Neural cell (in vitro differentiated cells): ENCODE measurements around the gene IQCK. TPM values are rescaled to one million over a fixed set of nuclear protein-coding genes. Genes with fewer than 3 reads are reported as not detected.

Experiments used
- H2AFZ ChIP-seq: fragments of 200-600, 300-800 bp; sonication (generic), shearing (Covaris generic); 2 replicates; pipeline ENCODE4 v1.6.0; 2014; ENCODE audit warnings: low read depth, mild to moderate bottlenecking, antibody characterized with exemption, low read length, moderate library complexity
- H3F3A ChIP-seq: fragments of 200-600 bp; shearing (Covaris generic); 2 replicates; pipeline ENCODE4 v1.6.1; 2016; ENCODE audit warnings: mild to moderate bottlenecking, moderate library complexity, mixed read lengths, antibody characterized with exemption, low read length; ENCODE audit not compliant: insufficient read depth, poor library complexity, severe bottlenecking
- H3K27ac ChIP-seq: fragments of 200-600, 300-800 bp; sonication (generic), shearing (Covaris generic); 2 replicates; pipeline ENCODE4 v1.5.1; 2014; ENCODE audit warnings: mild to moderate bottlenecking, low read length, moderate library complexity
- H3K27me3 ChIP-seq: fragments of 300-800, 200-600 bp; sonication (generic), shearing (Covaris generic); 2 replicates; pipeline ENCODE4 v1.6.0; 2014; ENCODE audit warnings: mild to moderate bottlenecking, low read depth, low read length, moderate library complexity; ENCODE audit not compliant: insufficient read depth
- H3K36me3 ChIP-seq: fragments of 300-800, 200-600 bp; sonication (generic), shearing (Covaris generic); 2 replicates; pipeline ENCODE4 v1.5.1; 2014; ENCODE audit warnings: mild to moderate bottlenecking, antibody characterized with exemption, low read length, moderate library complexity; ENCODE audit not compliant: insufficient read depth
- H3K4me2 ChIP-seq: fragments of 300-800, 200-600 bp; sonication (generic), shearing (Covaris generic); 2 replicates; pipeline ENCODE4 v1.6.0; 2014; ENCODE audit warnings: mild to moderate bottlenecking, low read length
- H3K4me3 ChIP-seq: fragments of 300-800, 200-600 bp; sonication (generic), shearing (Covaris generic); 2 replicates; pipeline ENCODE4 v1.5.1; 2014; ENCODE audit warnings: mild to moderate bottlenecking, low read length, moderate library complexity
- H3K79me2 ChIP-seq: fragments of 200-600 bp; shearing (Covaris generic); replicated peaks from 2 replicates; pipeline ENCODE4 v1.6.0; 2014; ENCODE audit warnings: mild to moderate bottlenecking, low read length, moderate library complexity; ENCODE audit not compliant: insufficient read depth
- H3K9ac ChIP-seq: fragments of 300-800, 200-600 bp; sonication (generic), shearing (Covaris generic); 2 replicates; pipeline ENCODE4 v1.6.1; 2016; ENCODE audit warnings: mild to moderate bottlenecking, low read length, mixed read lengths
- H3K9me2 ChIP-seq: fragments of 200-600 bp; shearing (Covaris generic); 2 replicates; pipeline ENCODE4 v1.6.1; 2016; ENCODE audit warnings: mild to moderate bottlenecking, low read length, mixed read lengths; ENCODE audit not compliant: insufficient read depth
- H3K9me3 ChIP-seq: fragments of 200-600, 300-800 bp; sonication (generic), shearing (Covaris generic); 2 replicates; pipeline ENCODE4 v1.6.1; 2016; ENCODE audit warnings: mild to moderate bottlenecking, mixed run types, low read length, moderate library complexity, mixed read lengths
- H4K20me1 ChIP-seq: fragments of 200-600 bp; shearing (Covaris generic); 2 replicates; pipeline ENCODE4 v1.6.1; 2016; ENCODE audit warnings: mild to moderate bottlenecking, mixed run types; ENCODE audit not compliant: insufficient read depth
- EP300 ChIP-seq: fragments of 450-650 bp; conservative IDR thresholded peaks from 2 replicates; pipeline ENCODE4 v1.6.1; 2014; ENCODE audit warnings: antibody characterized with exemption, mild to moderate bottlenecking, moderate library complexity; ENCODE audit not compliant: poor library complexity, severe bottlenecking
- EZH2 ChIP-seq: fragments of 200-600, 300-800 bp; shearing (Covaris generic), sonication (generic); IDR thresholded peaks from 2 replicates; pipeline ENCODE4 v1.6.1; 2014; ENCODE audit warnings: antibody characterized with exemption, low read length, borderline replicate concordance, mild to moderate bottlenecking; ENCODE audit not compliant: insufficient read depth, poor library complexity, severe bottlenecking
- MXI1 ChIP-seq: fragments of 450-650 bp; conservative IDR thresholded peaks from 2 replicates; pipeline ENCODE4 v1.6.1; 2014; ENCODE audit warnings: antibody characterized with exemption, mild to moderate bottlenecking; ENCODE audit not compliant: poor library complexity, severe bottlenecking
- POLR2AphosphoS5 ChIP-seq: IDR thresholded peaks from 2 replicates; pipeline ENCODE4 v1.6.1; 2012
- RAD21 ChIP-seq: fragments of 450-650 bp; conservative IDR thresholded peaks from 2 replicates; pipeline ENCODE4 v1.6.1; 2014; ENCODE audit warnings: antibody characterized with exemption, mild to moderate bottlenecking, moderate library complexity
- SMC3 ChIP-seq: fragments of 450-650 bp; conservative IDR thresholded peaks from 2 replicates; pipeline ENCODE4 v1.6.1; 2014; ENCODE audit warnings: antibody characterized with exemption, mild to moderate bottlenecking, moderate library complexity; ENCODE audit not compliant: poor library complexity
- TAF1 ChIP-seq: IDR thresholded peaks from 2 replicates; pipeline ENCODE4 v1.6.1; 2012; ENCODE audit warnings: low read depth
- polyA plus RNA-seq: library from polyadenylated mRNA; depleted of rRNA; stranded (reverse); fragments of >200 nt; gene quantifications from 2 replicates; pipeline ENCODE4 v1.2.3, GENCODE V29; 2014
- TF ChIP-seq, protein P1 (sequence below): IDR thresholded peaks from 2 replicates; pipeline ENCODE4 v1.6.1; 2012; ENCODE audit warnings: borderline replicate concordance
- TF ChIP-seq, protein P2 (sequence below): fragments of 450-650 bp; IDR thresholded peaks from 2 replicates; pipeline ENCODE4 v1.5.1; 2014; ENCODE audit warnings: antibody characterized with exemption, mild to moderate bottlenecking, moderate library complexity; ENCODE audit not compliant: poor library complexity, severe bottlenecking

The IQCK gene
- polyA plus RNA-seq, 1 donor from 2014 or later: 10.2 TPM

DNA sequence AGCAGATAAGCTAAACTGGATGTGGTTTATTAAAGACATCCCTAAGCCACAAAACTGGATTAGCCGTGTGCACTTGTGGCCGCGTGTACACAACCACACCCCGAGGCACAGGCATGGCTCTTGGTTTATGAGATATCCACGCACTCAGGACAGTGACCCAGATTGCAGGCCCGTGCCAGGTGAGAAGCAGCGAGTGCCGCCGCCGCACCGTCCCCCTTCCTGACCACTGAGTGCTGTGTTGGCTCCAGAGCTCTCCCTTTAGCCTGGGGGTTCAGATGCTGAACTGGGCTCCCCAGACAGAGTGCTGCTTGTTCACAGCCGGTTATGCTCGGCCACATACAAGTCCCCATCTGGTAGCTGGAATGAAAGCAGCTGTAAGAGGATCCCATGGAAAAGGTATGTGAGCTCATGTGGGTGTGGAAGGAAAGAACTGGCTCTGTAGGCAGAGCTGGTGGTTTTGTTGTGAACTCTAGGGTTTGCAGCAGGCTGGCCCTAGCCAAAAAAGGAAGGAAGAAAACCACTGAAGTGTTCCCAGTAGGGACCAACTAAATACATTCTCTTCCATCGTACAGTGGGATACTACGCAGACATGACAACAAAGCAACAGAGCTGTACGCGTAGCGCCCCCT, 29.6 kb upstream of the IQCK start:
- Histone ChIP-seq H3K4me3 (no peak overlapping the region), H3K27me3 (no peaks in the 10 kb centered on the region), H3K9me2 (no peaks in the 10 kb centered on the region), H3K27ac (no peak overlapping the region), H2AFZ (no peak overlapping the region), H3F3A (no peaks in the 10 kb centered on the region), H3K9me3 (no peaks in the 10 kb centered on the region), H3K36me3 (peaks cover 15% of the 10 kb centered on the region), H3K9ac (no peak overlapping the region), H3K79me2 (no peaks in the 10 kb centered on the region), H4K20me1 (no peaks in the 10 kb centered on the region), H3K4me2 (no peak overlapping the region)
- TF ChIP-seq POLR2AphosphoS5: no peak
- TF ChIP-seq, protein P1, sequence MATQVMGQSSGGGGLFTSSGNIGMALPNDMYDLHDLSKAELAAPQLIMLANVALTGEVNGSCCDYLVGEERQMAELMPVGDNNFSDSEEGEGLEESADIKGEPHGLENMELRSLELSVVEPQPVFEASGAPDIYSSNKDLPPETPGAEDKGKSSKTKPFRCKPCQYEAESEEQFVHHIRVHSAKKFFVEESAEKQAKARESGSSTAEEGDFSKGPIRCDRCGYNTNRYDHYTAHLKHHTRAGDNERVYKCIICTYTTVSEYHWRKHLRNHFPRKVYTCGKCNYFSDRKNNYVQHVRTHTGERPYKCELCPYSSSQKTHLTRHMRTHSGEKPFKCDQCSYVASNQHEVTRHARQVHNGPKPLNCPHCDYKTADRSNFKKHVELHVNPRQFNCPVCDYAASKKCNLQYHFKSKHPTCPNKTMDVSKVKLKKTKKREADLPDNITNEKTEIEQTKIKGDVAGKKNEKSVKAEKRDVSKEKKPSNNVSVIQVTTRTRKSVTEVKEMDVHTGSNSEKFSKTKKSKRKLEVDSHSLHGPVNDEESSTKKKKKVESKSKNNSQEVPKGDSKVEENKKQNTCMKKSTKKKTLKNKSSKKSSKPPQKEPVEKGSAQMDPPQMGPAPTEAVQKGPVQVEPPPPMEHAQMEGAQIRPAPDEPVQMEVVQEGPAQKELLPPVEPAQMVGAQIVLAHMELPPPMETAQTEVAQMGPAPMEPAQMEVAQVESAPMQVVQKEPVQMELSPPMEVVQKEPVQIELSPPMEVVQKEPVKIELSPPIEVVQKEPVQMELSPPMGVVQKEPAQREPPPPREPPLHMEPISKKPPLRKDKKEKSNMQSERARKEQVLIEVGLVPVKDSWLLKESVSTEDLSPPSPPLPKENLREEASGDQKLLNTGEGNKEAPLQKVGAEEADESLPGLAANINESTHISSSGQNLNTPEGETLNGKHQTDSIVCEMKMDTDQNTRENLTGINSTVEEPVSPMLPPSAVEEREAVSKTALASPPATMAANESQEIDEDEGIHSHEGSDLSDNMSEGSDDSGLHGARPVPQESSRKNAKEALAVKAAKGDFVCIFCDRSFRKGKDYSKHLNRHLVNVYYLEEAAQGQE: no peak
- TF ChIP-seq SMC3: no peak
- no peak for TF ChIP-seq TAF1

DNA sequence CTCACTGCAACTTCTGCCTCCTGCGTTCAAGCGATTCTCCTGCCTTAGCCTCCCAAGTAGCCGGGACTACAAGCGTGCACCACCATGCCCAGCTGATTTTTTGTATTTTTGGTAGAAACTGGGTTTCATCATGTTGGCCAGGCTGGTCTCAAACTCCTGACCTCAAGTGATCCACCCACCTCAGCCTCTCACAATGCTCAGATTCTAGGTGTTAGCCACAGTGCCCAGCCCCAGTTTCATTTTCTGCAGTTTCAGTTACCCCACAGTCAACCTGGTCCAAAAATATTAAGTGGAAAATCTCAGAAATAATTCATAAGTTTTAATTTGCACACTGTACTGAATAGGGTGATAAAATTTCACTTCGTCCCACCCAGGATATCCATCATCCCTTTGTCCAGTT, 28.7 kb upstream of the IQCK start:
- TF ChIP-seq EP300 (no peak), TAF1 (no peak), MXI1 (no peak), EZH2 (no peak), POLR2AphosphoS5 (no peak), SMC3 (no peak), RAD21 (no peak)
- TF ChIP-seq, protein P2, sequence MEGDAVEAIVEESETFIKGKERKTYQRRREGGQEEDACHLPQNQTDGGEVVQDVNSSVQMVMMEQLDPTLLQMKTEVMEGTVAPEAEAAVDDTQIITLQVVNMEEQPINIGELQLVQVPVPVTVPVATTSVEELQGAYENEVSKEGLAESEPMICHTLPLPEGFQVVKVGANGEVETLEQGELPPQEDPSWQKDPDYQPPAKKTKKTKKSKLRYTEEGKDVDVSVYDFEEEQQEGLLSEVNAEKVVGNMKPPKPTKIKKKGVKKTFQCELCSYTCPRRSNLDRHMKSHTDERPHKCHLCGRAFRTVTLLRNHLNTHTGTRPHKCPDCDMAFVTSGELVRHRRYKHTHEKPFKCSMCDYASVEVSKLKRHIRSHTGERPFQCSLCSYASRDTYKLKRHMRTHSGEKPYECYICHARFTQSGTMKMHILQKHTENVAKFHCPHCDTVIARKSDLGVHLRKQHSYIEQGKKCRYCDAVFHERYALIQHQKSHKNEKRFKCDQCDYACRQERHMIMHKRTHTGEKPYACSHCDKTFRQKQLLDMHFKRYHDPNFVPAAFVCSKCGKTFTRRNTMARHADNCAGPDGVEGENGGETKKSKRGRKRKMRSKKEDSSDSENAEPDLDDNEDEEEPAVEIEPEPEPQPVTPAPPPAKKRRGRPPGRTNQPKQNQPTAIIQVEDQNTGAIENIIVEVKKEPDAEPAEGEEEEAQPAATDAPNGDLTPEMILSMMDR: no peak
- TF ChIP-seq, protein P1: no peak
- no peak overlapping the region for H3K27ac ChIP-seq
- no peak overlapping the region for H2AFZ ChIP-seq
- no peaks in the 10 kb centered on the region for H3K9me3 ChIP-seq
- H3K9me2 ChIP-seq: no peaks in the 10 kb centered on the region
- no peaks in the 10 kb centered on the region for H3K27me3 ChIP-seq
- H3K36me3 ChIP-seq: peaks cover 7% of the 10 kb centered on the region
- no peak overlapping the region for H3K4me3 ChIP-seq
- no peaks in the 10 kb centered on the region for H4K20me1 ChIP-seq
- H3F3A ChIP-seq: no peaks in the 10 kb centered on the region
- no peak overlapping the region for H3K9ac ChIP-seq
- no peak overlapping the region for H3K4me2 ChIP-seq
- H3K79me2 ChIP-seq: no peaks in the 10 kb centered on the region
